NB4 (cell line): Measurements from ENCODE around the gene LAMA3.

ENCODE experiments used
- POLR2A ChIP-seq: IDR thresholded peaks from 2 replicates; pipeline ENCODE4 v1.6.1; 2011; ENCODE audit warnings: mild to moderate bottlenecking; ENCODE audit not compliant: insufficient read length; ENCODE audit errors: extremely low read depth
- TF ChIP-seq, protein P1 (sequence below): IDR thresholded peaks from one replicate; pipeline ENCODE4 v1.5.1; 2012; ENCODE audit warnings: low read depth, low read length

DNA sequence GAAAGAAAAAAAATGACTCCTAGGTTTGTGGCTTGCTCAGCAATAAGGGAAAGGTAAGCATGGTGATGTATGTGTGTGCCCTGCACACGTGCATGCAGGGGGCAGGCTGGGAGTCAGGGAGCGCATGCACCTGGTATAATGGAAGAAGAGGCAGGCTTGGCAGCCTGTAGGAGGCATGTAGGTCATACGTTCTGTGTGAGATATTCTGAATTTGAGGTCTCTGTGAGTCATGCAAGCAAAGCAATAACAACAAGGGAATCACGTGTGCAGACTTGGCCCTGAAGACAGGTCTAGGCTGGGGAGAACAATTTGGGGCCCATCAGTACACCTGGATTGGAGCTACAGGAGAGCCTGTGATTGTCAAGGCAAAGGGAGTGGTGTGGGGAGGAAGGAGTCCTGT is 230.8 kb downstream of the LAMA3 start:
- no peak for TF ChIP-seq POLR2A
- TF ChIP-seq, protein P1, sequence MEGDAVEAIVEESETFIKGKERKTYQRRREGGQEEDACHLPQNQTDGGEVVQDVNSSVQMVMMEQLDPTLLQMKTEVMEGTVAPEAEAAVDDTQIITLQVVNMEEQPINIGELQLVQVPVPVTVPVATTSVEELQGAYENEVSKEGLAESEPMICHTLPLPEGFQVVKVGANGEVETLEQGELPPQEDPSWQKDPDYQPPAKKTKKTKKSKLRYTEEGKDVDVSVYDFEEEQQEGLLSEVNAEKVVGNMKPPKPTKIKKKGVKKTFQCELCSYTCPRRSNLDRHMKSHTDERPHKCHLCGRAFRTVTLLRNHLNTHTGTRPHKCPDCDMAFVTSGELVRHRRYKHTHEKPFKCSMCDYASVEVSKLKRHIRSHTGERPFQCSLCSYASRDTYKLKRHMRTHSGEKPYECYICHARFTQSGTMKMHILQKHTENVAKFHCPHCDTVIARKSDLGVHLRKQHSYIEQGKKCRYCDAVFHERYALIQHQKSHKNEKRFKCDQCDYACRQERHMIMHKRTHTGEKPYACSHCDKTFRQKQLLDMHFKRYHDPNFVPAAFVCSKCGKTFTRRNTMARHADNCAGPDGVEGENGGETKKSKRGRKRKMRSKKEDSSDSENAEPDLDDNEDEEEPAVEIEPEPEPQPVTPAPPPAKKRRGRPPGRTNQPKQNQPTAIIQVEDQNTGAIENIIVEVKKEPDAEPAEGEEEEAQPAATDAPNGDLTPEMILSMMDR = no peak
